Pancreas (tissue), 10 donors: Measurements from ENCODE around the gene SPAG16. TPM values are rescaled to one million over a fixed set of nuclear protein-coding genes. Genes with fewer than 3 reads are reported as not detected.

Experiments used
- ATAC-seq, 4 donors: fragments of 200-7000 bp; cut with Tn5 transposase; one replicate each; pipeline versions ENCODE4 v1.8.0 to v1.9.1; 2020; ENCODE audit warnings: mild to moderate bottlenecking in 4 of 4, moderate library complexity in 4 of 4
- DNase-seq, 6 donors: peaks; one replicate each; pipeline ENCODE4 v3.0.0-alpha.2; 2020
- FAIRE-seq: peaks from 2 replicates; lab custom pipeline; 2012; peaks lifted over from hg19 to GRCh38; lab: Jason Lieb, UNC
- H3K27ac ChIP-seq, 4 donors: fragments of 200-600 bp; sonication (generic); 1 replicate in 3 of 4; 2 replicates in 1 of 4; pipeline versions ENCODE4 v1.5.0 to v1.8.0; 2020
- H3K27me3 ChIP-seq, 4 donors: fragments of 200-600 bp; one replicate each; pipeline ENCODE4 v1.8.0; 2021
- H3K36me3 ChIP-seq, 3 donors: fragments of 200-600 bp; sonication (generic) in 1 of 3; one replicate each; pipeline versions ENCODE4 v1.5.0 to v1.8.0; 2020 to 2021
- H3K4me1 ChIP-seq, 3 donors: fragments of 200-600 bp; one replicate each; pipeline ENCODE4 v1.8.0; 2021
- H3K4me3 ChIP-seq, 4 donors: fragments of 200-600 bp; sonication (generic) in 2 of 4; one replicate each; pipeline versions ENCODE4 v1.5.0 to v1.8.0; 2020 to 2021
- H3K9me3 ChIP-seq, 4 donors: fragments of 200-600 bp; one replicate each; pipeline ENCODE4 v1.8.0; 2021
- CTCF ChIP-seq, 4 donors: fragments of 200-600 bp; sonication (generic) in 3 of 4; IDR thresholded peaks; one replicate each; pipeline versions ENCODE4 v1.5.0 to v1.8.0; 2021; ENCODE audit warnings: antibody characterized with exemption in 4 of 4
- whole genome bisulfite sequencing, 2 donors: extraction: QIAGEN DNeasy Blood & Tissue Kit; methylation state at CpG; one replicate each; pipeline ENCODE4 v1.1.7; 2013; 5-methylcytosine and 5-hydroxymethylcytosine counted together
- intact Hi-C, 3 donors: fragments of 100-400 bp; cut with DNase I; formaldehyde crosslinking; loops; one replicate each; pipeline versions ENCODE4 v1.11.1 to v1.14.2; 2022
- polyA plus RNA-seq, 2 donors: library from polyadenylated mRNA; stranded (reverse); fragments of 200-250 nt; gene quantifications; one replicate each; pipeline ENCODE4 v1.2.3, GENCODE V29; 2013
- total RNA-seq, 6 donors: library from RNA; stranded (reverse); fragmentation: NEBNext Ultra II Directional in 4 of 6; extraction: Animal tissue kit (Norgen Biotek cat#: 25700) in 4 of 6; gene quantifications; one replicate each; pipeline versions ENCODE4 v1.2.1 to v1.2.4, GENCODE V29; 2021 to 2023
- donor health status: healthy with polysubstance abuse.
- donor health status: DM: no; HTN: no; CAD: no; lungs with moderate emphysema.
- donor health status: DM: no; HTN: no; CAD: no.
- donor health status: control.
- donor health status: control.
- donor health status: Bipolar disorder and iron deficiency.
- donor health status: DM: yes; HTN: yes; CAD: no.
- donor health status: DM: no; HTN: no; CAD: no.
- donor health status: DM: no; HTN: no; CAD: no.
- donor health status: DM: yes; HTN: yes; CAD: no.

The SPAG16 gene
- total and polyA plus RNA-seq, 8 donors, result 9.7 to 25.7 (median 11.7) TPM

- Histone ChIP-seq H3K9me3 (no peaks in the 10 kb centered on the region), H3K36me3 (no peaks in the 10 kb centered on the region), H3K27me3 (no peaks in the 10 kb centered on the region), H3K27ac (no peak overlapping the region), H3K4me3 (no peak overlapping the region), H3K4me1 (no peaks in the 10 kb centered on the region)
- no peak for TF ChIP-seq CTCF (IDR thresholded peaks at IDR 0.05)
- FAIRE-seq (no peak), DNase-seq (no peak), ATAC-seq (no peak)
- intact Hi-C loops, result no loop called here
- WGBS, 2 donors, result 39 to 62% methylated on average over 3 of the region's 3 CpGs
Measured at GRCh38 chr2:214203214-214203613, 919.0 kb downstream of the SPAG16 start.

GRCh38 chr2:214203744-214204289 is 919.6 kb downstream of the SPAG16 start:
- no peak for ATAC-seq
- Histone ChIP-seq H3K9me3 (no peaks in the 10 kb centered on the region), H3K27ac (no peak overlapping the region), H3K36me3 (no peaks in the 10 kb centered on the region), H3K4me3 (no peak overlapping the region), H3K4me1 (no peaks in the 10 kb centered on the region), H3K27me3 (no peaks in the 10 kb centered on the region)
- 69 to 80% methylated on average over 5 of the region's 5 CpGs for WGBS, 2 donors
- intact Hi-C loops, result no loop called here
- TF ChIP-seq CTCF (IDR thresholded peaks at IDR 0.05), result no peak
- DNase-seq, result no peak
- no peak for FAIRE-seq

GRCh38 chr2:214215107-214215506 is 930.8 kb downstream of the SPAG16 start:
- WGBS, 2 donors, result 82 to 86% methylated on average over 1 of the region's 1 CpG
- H3K9me3 ChIP-seq, result no peaks in the 10 kb centered on the region
- no peak for TF ChIP-seq CTCF (IDR thresholded peaks at IDR 0.05)
- intact Hi-C loops, result no loop called here
- ATAC-seq (no peak), DNase-seq (no peak), FAIRE-seq (no peak)
- no peaks in the 10 kb centered on the region for H3K36me3 ChIP-seq
- no peaks in the 10 kb centered on the region for H3K27me3 ChIP-seq
- no peaks in the 10 kb centered on the region for H3K4me1 ChIP-seq
- no peak overlapping the region for H3K27ac ChIP-seq
- H3K4me3 ChIP-seq, result no peak overlapping the region

GRCh38 chr2:214217136-214217535 is 932.9 kb downstream of the SPAG16 start:
- TF ChIP-seq CTCF (IDR thresholded peaks at IDR 0.05), result no peak
- WGBS, 2 donors, result 42 to 59% methylated on average over 2 of the region's 2 CpGs
- intact Hi-C loops, result no loop called here

GRCh38 chr2:214217599-214217998 is 933.3 kb downstream of the SPAG16 start:
- Histone ChIP-seq H3K27me3 (no peaks in the 10 kb centered on the region), H3K27ac (no peak overlapping the region), H3K36me3 (no peaks in the 10 kb centered on the region), H3K4me1 (no peaks in the 10 kb centered on the region), H3K9me3 (no peaks in the 10 kb centered on the region), H3K4me3 (no peak overlapping the region)
- no peak for TF ChIP-seq CTCF (IDR thresholded peaks at IDR 0.05)
- DNase-seq (no peak), FAIRE-seq (no peak), ATAC-seq (no peak)
- intact Hi-C loops, result no loop called here
- 59 to 75% methylated on average over 1 of the region's 1 CpG for WGBS, 2 donors

More at GRCh38 chr2:214217136-214217535, 932.9 kb downstream of the SPAG16 start:
- Histone ChIP-seq H3K27ac (no peak overlapping the region), H3K4me3 (no peak overlapping the region), H3K9me3 (no peaks in the 10 kb centered on the region), H3K4me1 (no peaks in the 10 kb centered on the region), H3K27me3 (no peaks in the 10 kb centered on the region), H3K36me3 (no peaks in the 10 kb centered on the region)
- no peak for ATAC-seq
- no peak for FAIRE-seq
- DNase-seq, result no peak
